ENCODE data around the gene ZBTB18. TPM values are rescaled to one million over a fixed set of nuclear protein-coding genes. Genes with fewer than 3 reads are reported as not detected.
A peak's percentile ranks its signal among the peaks of the same experiment; 100 is the strongest.

Gene ZBTB18
- total and polyA plus RNA-seq, 2 experiments from 2014 or later, result 1.5 to 16.0 TPM

GRCh38 chr1:244019982-244020485 is 31.0 kb upstream of the ZBTB18 start:
- Histone ChIP-seq H3K27ac (no peak overlapping the region), H3K27me3 (no peaks in the 10 kb centered on the region), H3K36me3 (no peaks in the 10 kb centered on the region), H3K9me3 (ENCODE audit: low read depth) (no peaks in the 10 kb centered on the region), H3K4me1 (ENCODE audit: low read depth) (no peaks in the 10 kb centered on the region), H3K4me3 (no peak overlapping the region)
- DNase-seq (ENCODE audit: low read depth in 1 of 2, low spot score in 1 of 2), result no peak
- TF ChIP-seq CTCF (IDR thresholded peaks at IDR 0.05; ENCODE audit: low read depth, low read length), result no peak

GRCh38 chr1:244021427-244021826 is 29.7 kb upstream of the ZBTB18 start:
- no peaks in the 10 kb centered on the region for H3K27me3 ChIP-seq
- no peak for TF ChIP-seq CTCF (IDR thresholded peaks at IDR 0.05; ENCODE audit: low read depth, low read length)
- DNase-seq (ENCODE audit: low read depth in 1 of 2, low spot score in 1 of 2), result no peak
- no peak overlapping the region for H3K4me3 ChIP-seq
- H3K36me3 ChIP-seq, result no peaks in the 10 kb centered on the region
- no peaks in the 10 kb centered on the region for H3K4me1 ChIP-seq (ENCODE audit: low read depth)
- no peak overlapping the region for H3K27ac ChIP-seq
- H3K9me3 ChIP-seq (ENCODE audit: low read depth), result no peaks in the 10 kb centered on the region

GRCh38 chr1:244022311-244022710 is 28.8 kb upstream of the ZBTB18 start:
- peak in 1 of 2 donors; percentile 73 for DNase-seq (ENCODE audit: low read depth in 1 of 2, low spot score in 1 of 2)
- Histone ChIP-seq H3K4me3 (no peak overlapping the region), H3K9me3 (ENCODE audit: low read depth) (no peaks in the 10 kb centered on the region), H3K27ac (no peak overlapping the region), H3K27me3 (no peaks in the 10 kb centered on the region), H3K36me3 (no peaks in the 10 kb centered on the region), H3K4me1 (ENCODE audit: low read depth) (no peaks in the 10 kb centered on the region)
- TF ChIP-seq CTCF (IDR thresholded peaks at IDR 0.05; ENCODE audit: low read depth, low read length), result no peak

GRCh38 chr1:244022864-244023440 is 28.1 kb upstream of the ZBTB18 start:
- H3K4me3 ChIP-seq, result no peak overlapping the region

GRCh38 chr1:244027491-244028145 is 23.5 kb upstream of the ZBTB18 start:
- Histone ChIP-seq H3K27ac (no peak overlapping the region), H3K27me3 (no peaks in the 10 kb centered on the region), H3K9me3 (ENCODE audit: low read depth) (no peaks in the 10 kb centered on the region), H3K36me3 (no peaks in the 10 kb centered on the region), H3K4me1 (ENCODE audit: low read depth) (no peaks in the 10 kb centered on the region), H3K4me3 (no peak overlapping the region)
- DNase-seq (ENCODE audit: low read depth in 1 of 2, low spot score in 1 of 2), result no peak
- TF ChIP-seq CTCF (IDR thresholded peaks at IDR 0.05; ENCODE audit: low read depth, low read length), result no peak

More at GRCh38 chr1:244022864-244023440, 28.1 kb upstream of the ZBTB18 start:
- Histone ChIP-seq H3K4me1 (ENCODE audit: low read depth) (no peaks in the 10 kb centered on the region), H3K27ac (no peak overlapping the region), H3K27me3 (no peaks in the 10 kb centered on the region), H3K36me3 (no peaks in the 10 kb centered on the region), H3K9me3 (ENCODE audit: low read depth) (no peaks in the 10 kb centered on the region)
- no peak for DNase-seq (ENCODE audit: low read depth in 1 of 2, low spot score in 1 of 2)
- TF ChIP-seq CTCF (IDR thresholded peaks at IDR 0.05; ENCODE audit: low read depth, low read length), result no peak

All from cardiac muscle cell (in vitro differentiated cells and primary cell).